Measurements from ENCODE around the gene EXOSC9. TPM values are rescaled to one million over a fixed set of nuclear protein-coding genes. Genes with fewer than 3 reads are reported as not detected.

The EXOSC9 gene
- total RNA-seq: 27.1 and 34.3 TPM in 2 replicates

GRCh38 chr4:121800961-121801714, at the start of gene EXOSC9:
EXOSC9 (plus strand) TSS chr4:121801323; CDS start chr4:121801425, 102 bp downstream.

GRCh38 chr4:121764702-121765367, 36.3 kb upstream of the EXOSC9 start, which contains the start of gene SMIM43:
SMIM43 (minus strand) TSS chr4:121765164; CDS start chr4:121765105, 59 bp downstream.

GRCh38 chr4:121823505-121824170, 22.5 kb downstream of the EXOSC9 start, which contains the start of gene CCNA2:
CCNA2 (minus strand) TSS chr4:121823883; CDS start chr4:121823628, 255 bp downstream.

Other genes starting within 250 kb of the EXOSC9 start
- gene ANXA5, start 104.3 kb upstream of the EXOSC9 start, total RNA-seq: 804 and 838 TPM in 2 replicates
- gene SMIM43, start 36.2 kb upstream of the EXOSC9 start, total RNA-seq: under 0.01 TPM in 1 of 2 replicates, not detected in the other
- 83.6 and 86.7 TPM in 2 replicates for gene CCNA2, start 22.6 kb downstream of the EXOSC9 start, total RNA-seq
- gene BBS7, start 69.2 kb downstream of the EXOSC9 start, total RNA-seq: 17.9 and 27.6 TPM in 2 replicates
- gene TRPC3, start 150.7 kb downstream of the EXOSC9 start, total RNA-seq: 0.18 TPM in 1 of 2 replicates, not detected in the other